ENCODE measurements around the gene HOXB2. TPM values are rescaled to one million over a fixed set of nuclear protein-coding genes. Genes with fewer than 3 reads are reported as not detected.
A peak's percentile ranks its signal among the peaks of the same experiment; 100 is the strongest.

Gene HOXB2
- polyA plus RNA-seq, 1 donor = 18.6 TPM

- Histone ChIP-seq H3K36me3 (ENCODE audit: control insufficient read depth, insufficient read depth, low read length) (peaks cover 6% of the 10 kb centered on the region), H3K4me1 (ENCODE audit: control insufficient read depth, insufficient read depth, low read length) (peaks cover 9% of the 10 kb centered on the region), H3K27me3 (ENCODE audit: control insufficient read depth, insufficient read depth, low read length) (peaks cover 98% of the 10 kb centered on the region), H3K9me3 (ENCODE audit: control insufficient read depth, low read depth, low read length) (no peaks in the 10 kb centered on the region), H3K27ac (ENCODE audit: low read length) (peak overlapping the region; percentile 77), H3K4me3 (ENCODE audit: low read length) (peak overlapping the region; percentile 21)
- WGBS (ENCODE audit: insufficient coverage, low lambda C conversion rate) = 20% methylated on average over 2 of the region's 26 CpGs
- no peak for DNase-seq
These were observed 26.3 kb upstream of the HOXB2 start for GRCh38 chr17:48571024-48571818.

- DNase-seq = no peak
- Histone ChIP-seq H3K27ac (ENCODE audit: low read length) (peak overlapping the region; percentile 77), H3K36me3 (ENCODE audit: control insufficient read depth, insufficient read depth, low read length) (no peaks in the 10 kb centered on the region), H3K4me1 (ENCODE audit: control insufficient read depth, insufficient read depth, low read length) (peaks cover 9% of the 10 kb centered on the region), H3K27me3 (ENCODE audit: control insufficient read depth, insufficient read depth, low read length) (peaks cover 98% of the 10 kb centered on the region), H3K4me3 (ENCODE audit: low read length) (peak overlapping the region; percentile 21), H3K9me3 (ENCODE audit: control insufficient read depth, low read depth, low read length) (no peaks in the 10 kb centered on the region)
- 22% methylated on average over 1 of the region's 19 CpGs for WGBS (ENCODE audit: insufficient coverage, low lambda C conversion rate)
These were observed 25.6 kb upstream of the HOXB2 start for GRCh38 chr17:48570325-48571023.

GRCh38 chr17:48569674-48570324, 24.9 kb upstream of the HOXB2 start:
- H3K9me3 ChIP-seq (ENCODE audit: control insufficient read depth, low read depth, low read length) = no peaks in the 10 kb centered on the region
- H3K36me3 ChIP-seq (ENCODE audit: control insufficient read depth, insufficient read depth, low read length) = no peaks in the 10 kb centered on the region
- no CpG with 5 or more reads among the region's 6 CpGs for WGBS (ENCODE audit: insufficient coverage, low lambda C conversion rate)
- H3K27me3 ChIP-seq (ENCODE audit: control insufficient read depth, insufficient read depth, low read length) = peaks cover 98% of the 10 kb centered on the region
- peak overlapping the region; percentile 21 for H3K4me3 ChIP-seq (ENCODE audit: low read length)
- peak overlapping the region; percentile 77 for H3K27ac ChIP-seq (ENCODE audit: low read length)
- peaks cover 12% of the 10 kb centered on the region for H3K4me1 ChIP-seq (ENCODE audit: control insufficient read depth, insufficient read depth, low read length)
- DNase-seq = no peak

GRCh38 chr17:48569240-48569582, 24.3 kb upstream of the HOXB2 start:
- Histone ChIP-seq H3K4me1 (ENCODE audit: control insufficient read depth, insufficient read depth, low read length) (peaks cover 15% of the 10 kb centered on the region), H3K27me3 (ENCODE audit: control insufficient read depth, insufficient read depth, low read length) (peaks cover 97% of the 10 kb centered on the region), H3K27ac (ENCODE audit: low read length) (peak overlapping the region; percentile 77), H3K36me3 (ENCODE audit: control insufficient read depth, insufficient read depth, low read length) (no peaks in the 10 kb centered on the region), H3K9me3 (ENCODE audit: control insufficient read depth, low read depth, low read length) (peaks cover 3% of the 10 kb centered on the region), H3K4me3 (ENCODE audit: low read length) (no peak overlapping the region)
- WGBS (ENCODE audit: insufficient coverage, low lambda C conversion rate) = no CpG with 5 or more reads among the region's 3 CpGs
- DNase-seq = no peak

GRCh38 chr17:48568499-48569239, 23.8 kb upstream of the HOXB2 start:
- 18% methylated on average over 6 of the region's 33 CpGs for WGBS (ENCODE audit: insufficient coverage, low lambda C conversion rate)
- peaks cover 19% of the 10 kb centered on the region for H3K4me1 ChIP-seq (ENCODE audit: control insufficient read depth, insufficient read depth, low read length)

GRCh38 chr17:48567646-48568354, 22.9 kb upstream of the HOXB2 start:
- no peak for DNase-seq
- no peaks in the 10 kb centered on the region for H3K36me3 ChIP-seq (ENCODE audit: control insufficient read depth, insufficient read depth, low read length)
- peaks cover 24% of the 10 kb centered on the region for H3K4me1 ChIP-seq (ENCODE audit: control insufficient read depth, insufficient read depth, low read length)
- H3K27ac ChIP-seq (ENCODE audit: low read length) = peak overlapping the region; percentile 77
- no peak overlapping the region for H3K4me3 ChIP-seq (ENCODE audit: low read length)
- H3K27me3 ChIP-seq (ENCODE audit: control insufficient read depth, insufficient read depth, low read length) = peaks cover 97% of the 10 kb centered on the region
- WGBS (ENCODE audit: insufficient coverage, low lambda C conversion rate) = no CpG with 5 or more reads among the region's 2 CpGs
- H3K9me3 ChIP-seq (ENCODE audit: control insufficient read depth, low read depth, low read length) = peaks cover 3% of the 10 kb centered on the region

More at GRCh38 chr17:48568499-48569239, 23.8 kb upstream of the HOXB2 start:
- Histone ChIP-seq H3K27ac (ENCODE audit: low read length) (peak overlapping the region; percentile 77), H3K9me3 (ENCODE audit: control insufficient read depth, low read depth, low read length) (peaks cover 3% of the 10 kb centered on the region), H3K27me3 (ENCODE audit: control insufficient read depth, insufficient read depth, low read length) (peaks cover 97% of the 10 kb centered on the region), H3K4me3 (ENCODE audit: low read length) (no peak overlapping the region), H3K36me3 (ENCODE audit: control insufficient read depth, insufficient read depth, low read length) (no peaks in the 10 kb centered on the region)
- no peak for DNase-seq

GRCh38 chr17:48567209-48567608, 22.3 kb upstream of the HOXB2 start:
- H3K4me3 ChIP-seq (ENCODE audit: low read length) = no peak overlapping the region
- peak overlapping the region; percentile 77 for H3K27ac ChIP-seq (ENCODE audit: low read length)
- no peaks in the 10 kb centered on the region for H3K36me3 ChIP-seq (ENCODE audit: control insufficient read depth, insufficient read depth, low read length)
- H3K27me3 ChIP-seq (ENCODE audit: control insufficient read depth, insufficient read depth, low read length) = peaks cover 97% of the 10 kb centered on the region
- H3K4me1 ChIP-seq (ENCODE audit: control insufficient read depth, insufficient read depth, low read length) = peaks cover 24% of the 10 kb centered on the region
- WGBS (ENCODE audit: insufficient coverage, low lambda C conversion rate) = no CpG with 5 or more reads among the region's 6 CpGs
- no peak for DNase-seq
- H3K9me3 ChIP-seq (ENCODE audit: control insufficient read depth, low read depth, low read length) = peaks cover 3% of the 10 kb centered on the region

GRCh38 chr17:48566717-48567116, 21.8 kb upstream of the HOXB2 start:
- Histone ChIP-seq H3K4me1 (ENCODE audit: control insufficient read depth, insufficient read depth, low read length) (peaks cover 24% of the 10 kb centered on the region), H3K9me3 (ENCODE audit: control insufficient read depth, low read depth, low read length) (peaks cover 3% of the 10 kb centered on the region), H3K27me3 (ENCODE audit: control insufficient read depth, insufficient read depth, low read length) (peaks cover 97% of the 10 kb centered on the region), H3K4me3 (ENCODE audit: low read length) (no peak overlapping the region), H3K36me3 (ENCODE audit: control insufficient read depth, insufficient read depth, low read length) (peaks cover 3% of the 10 kb centered on the region), H3K27ac (ENCODE audit: low read length) (peak overlapping the region; percentile 20)
- WGBS (ENCODE audit: insufficient coverage, low lambda C conversion rate) = no CpG with 5 or more reads among the region's 2 CpGs
- DNase-seq = no peak

- peaks cover 7% of the 10 kb centered on the region for H3K36me3 ChIP-seq (ENCODE audit: control insufficient read depth, insufficient read depth, low read length)
- H3K27me3 ChIP-seq (ENCODE audit: control insufficient read depth, insufficient read depth, low read length) = peaks cover 94% of the 10 kb centered on the region
- peaks cover 3% of the 10 kb centered on the region for H3K9me3 ChIP-seq (ENCODE audit: control insufficient read depth, low read depth, low read length)
- 100% methylated on average over 1 of the region's 4 CpGs for WGBS (ENCODE audit: insufficient coverage, low lambda C conversion rate)
- H3K4me1 ChIP-seq (ENCODE audit: control insufficient read depth, insufficient read depth, low read length) = peaks cover 30% of the 10 kb centered on the region
- H3K27ac ChIP-seq (ENCODE audit: low read length) = peak overlapping the region; percentile 20
- no peak overlapping the region for H3K4me3 ChIP-seq (ENCODE audit: low read length)
- DNase-seq = no peak
These were observed 21.2 kb upstream of the HOXB2 start for GRCh38 chr17:48565925-48566710.

All from large intestine (tissue), 3 donors.